Measurements from ENCODE around the gene CNKSR1.

- TF ChIP-seq GATA3 (IDR thresholded peaks at IDR 0.05; ENCODE audit: low read depth, low read length) (no peak), GATA2 (IDR thresholded peaks at IDR 0.05; ENCODE audit: low read depth, low read length) (no peak)
Measured at GRCh38 chr1:26132834-26133167, 44.5 kb upstream of the CNKSR1 start.
